SHP77 treated with DMSO at 0.1 percent for 48 hours (cell line): ENCODE measurements around the gene MRPS9.

ENCODE experiments used
- DNase-seq: peaks from one replicate; lab custom pipeline; 2025; lab: John Stamatoyannopoulos, UW

The MRPS9 gene

GRCh38 chr2:105080461-105080860 is 42.6 kb downstream of the MRPS9 start:
- no peak for DNase-seq

GRCh38 chr2:105081006-105081601 is 43.2 kb downstream of the MRPS9 start:
- DNase-seq, result no peak

GRCh38 chr2:105082107-105082506 is 44.2 kb downstream of the MRPS9 start:
- no peak for DNase-seq

- DNase-seq, result no peak
Observed at GRCh38 chr2:105085525-105085924, 47.7 kb downstream of the MRPS9 start.

GRCh38 chr2:105087273-105087672 is 49.4 kb downstream of the MRPS9 start:
- no peak for DNase-seq

- no peak for DNase-seq
Observed at GRCh38 chr2:105090091-105090490, 52.2 kb downstream of the MRPS9 start.

- DNase-seq, result no peak
Observed at GRCh38 chr2:105092797-105093196, 54.9 kb downstream of the MRPS9 start.

GRCh38 chr2:105099153-105099552 is 61.3 kb downstream of the MRPS9 start:
- no peak for DNase-seq

GRCh38 chr2:105100046-105100840 is 62.4 kb downstream of the MRPS9 start:
- DNase-seq, result no peak

GRCh38 chr2:105102001-105102400 is 64.1 kb downstream of the MRPS9 start:
- no peak for DNase-seq

- no peak for DNase-seq
Observed at GRCh38 chr2:105102963-105103421, 65.1 kb downstream of the MRPS9 start.

GRCh38 chr2:105103481-105103880 is 65.6 kb downstream of the MRPS9 start:
- no peak for DNase-seq

GRCh38 chr2:105104208-105104731 is 66.4 kb downstream of the MRPS9 start:
- DNase-seq, result no peak

- no peak for DNase-seq
Observed at GRCh38 chr2:105110295-105110829, 72.5 kb downstream of the MRPS9 start.

- DNase-seq, result no peak
Observed at GRCh38 chr2:105111365-105112150, 73.7 kb downstream of the MRPS9 start.

GRCh38 chr2:105112345-105112744 is 74.5 kb downstream of the MRPS9 start:
- DNase-seq, result no peak

- DNase-seq, result no peak
Observed at GRCh38 chr2:105113616-105114291, 75.9 kb downstream of the MRPS9 start.

GRCh38 chr2:105114551-105114950 is 76.7 kb downstream of the MRPS9 start:
- DNase-seq, result peak; percentile 17

- no peak for DNase-seq
Observed at GRCh38 chr2:105116348-105116747, 78.5 kb downstream of the MRPS9 start.

- no peak for DNase-seq
Observed at GRCh38 chr2:105117565-105117964, 79.7 kb downstream of the MRPS9 start.

GRCh38 chr2:105118960-105119359 is 81.1 kb downstream of the MRPS9 start:
- DNase-seq, result no peak

GRCh38 chr2:105121434-105121833 is 83.6 kb downstream of the MRPS9 start:
- DNase-seq, result no peak
